HepG2 (cell line): ENCODE results near the gene CD58. TPM values are rescaled to one million over a fixed set of nuclear protein-coding genes. Genes with fewer than 3 reads are reported as not detected.

Source experiments
- ARHGAP35 ChIP-seq: sonication (generic); formaldehyde crosslinking; IDR thresholded peaks from 2 replicates; pipeline ENCODE4 v1.9.0; 2022; ENCODE audit warnings: mild to moderate bottlenecking, inconsistent platforms, moderate library complexity, missing genetic modification reagents, borderline replicate concordance
- ARNT2 ChIP-seq: sonication (generic); formaldehyde crosslinking; IDR thresholded peaks from 2 replicates; pipeline ENCODE4 v1.8.0; 2022; ENCODE audit warnings: mild to moderate bottlenecking, low read depth, missing genetic modification reagents, moderate library complexity
- HMGXB4 ChIP-seq, 2 experiments: sonication (generic) in 1 of 2; formaldehyde crosslinking in 1 of 2; IDR thresholded peaks; 2 replicates each; pipeline versions ENCODE4 v1.4.0 to v1.6.1; 2018 to 2020; ENCODE audit warnings: missing genetic modification reagents in 2 of 2, borderline replicate concordance in 1 of 2, low read depth in 1 of 2, mild to moderate bottlenecking in 1 of 2, missing biosample characterization in 1 of 2
- HOMEZ ChIP-seq: IDR thresholded peaks from 2 replicates; pipeline ENCODE4 v1.6.1; 2016; ENCODE audit warnings: low read depth
- HOXA9 ChIP-seq: sonication (generic); formaldehyde crosslinking; IDR thresholded peaks from 2 replicates; pipeline ENCODE4 v1.8.1; 2022; ENCODE audit warnings: missing genetic modification reagents, mild to moderate bottlenecking, moderate library complexity, borderline replicate concordance
- KLF12 ChIP-seq: sonication (generic); formaldehyde crosslinking; IDR thresholded peaks from 2 replicates; pipeline ENCODE4 v1.4.0; 2020; ENCODE audit warnings: missing genetic modification reagents, borderline replicate concordance
- KLF16 ChIP-seq, 2 experiments: sonication (generic) in 1 of 2; formaldehyde crosslinking in 1 of 2; IDR thresholded peaks; 2 replicates each; pipeline versions ENCODE4 v1.6.1 to v1.8.0; 2016 to 2023; ENCODE audit warnings: missing genetic modification reagents in 2 of 2, missing compliant biosample characterization in 1 of 2
- KMT2A ChIP-seq: sonication (generic); formaldehyde crosslinking; IDR thresholded peaks from 2 replicates; pipeline ENCODE4 v1.4.0; 2020; ENCODE audit warnings: missing genetic modification reagents
- PHF8 ChIP-seq: sonication (generic); formaldehyde crosslinking; IDR thresholded peaks from 2 replicates; pipeline ENCODE4 v1.5.0; 2020; ENCODE audit warnings: missing genetic modification reagents
- POLR2A ChIP-seq, 2 experiments: IDR thresholded peaks; 2 replicates each; pipeline ENCODE4 v1.6.1; 2011; ENCODE audit warnings: low read depth in 2 of 2, low read length in 2 of 2, mild to moderate bottlenecking in 1 of 2, moderate library complexity in 1 of 2; ENCODE audit not compliant: insufficient read depth in 1 of 2
- STAG1 ChIP-seq: sonication (generic); formaldehyde crosslinking; IDR thresholded peaks from 2 replicates; pipeline ENCODE4 v1.4.0; 2020; ENCODE audit warnings: missing genetic modification reagents
- ZNF414 ChIP-seq: sonication (generic); formaldehyde crosslinking; IDR thresholded peaks from 2 replicates; pipeline ENCODE4 v1.5.0; 2020; ENCODE audit warnings: missing genetic modification reagents
- ZNF563 ChIP-seq: sonication (generic); formaldehyde crosslinking; IDR thresholded peaks from 2 replicates; pipeline ENCODE4 v1.8.0; 2022; ENCODE audit warnings: mild to moderate bottlenecking, moderate library complexity, missing genetic modification reagents
- ZNF878 ChIP-seq: sonication (generic); formaldehyde crosslinking; IDR thresholded peaks from 2 replicates; pipeline ENCODE4 v1.8.1; 2023; ENCODE audit warnings: mild to moderate bottlenecking, missing genetic modification reagents, moderate library complexity
- polyA plus RNA-seq, 8 experiments: library from polyadenylated mRNA; depleted of rRNA in 3 of 8; stranded (reverse) in 7 of 8; unstranded in 1 of 8; fragments of >200 nt; fragmentation: Illumina TruSeq in 4 of 8; extraction: Trizol in 4 of 8; gene quantifications; 2 replicates each; pipeline versions ENCODE4 v1.2.1 to v1.2.3, GENCODE V29; 2011 to 2016; ENCODE audit warnings: low read depth in 4 of 8, missing spikeins in 1 of 8, mixed read lengths in 1 of 8; ENCODE audit not compliant: insufficient read depth in 1 of 8
- total RNA-seq, 5 experiments: library from RNA; depleted of rRNA; stranded (reverse); fragments of >200 nt; fragmentation: Illumina TruSeq; extraction: Trizol; gene quantifications; 2 replicates each; pipeline ENCODE4 v1.2.3, GENCODE V29; 2016; ENCODE audit warnings: low read depth in 1 of 5
- TF ChIP-seq, protein P1 (sequence below): sonication (generic); formaldehyde crosslinking; IDR thresholded peaks from 2 replicates; pipeline ENCODE4 v1.4.0; 2020; ENCODE audit warnings: mild to moderate bottlenecking, missing genetic modification reagents
- TF ChIP-seq, protein P2 (sequence below): sonication (generic); formaldehyde crosslinking; IDR thresholded peaks from 2 replicates; pipeline ENCODE4 v1.4.0; 2020; ENCODE audit warnings: mild to moderate bottlenecking, missing genetic modification reagents

CD58 gene
- total and polyA plus RNA-seq, 2 of the 13 experiments (the other 11 are each of a cell fraction or from before 2014, with no cell fraction given): 9.4 to 13.5 TPM

DNA sequence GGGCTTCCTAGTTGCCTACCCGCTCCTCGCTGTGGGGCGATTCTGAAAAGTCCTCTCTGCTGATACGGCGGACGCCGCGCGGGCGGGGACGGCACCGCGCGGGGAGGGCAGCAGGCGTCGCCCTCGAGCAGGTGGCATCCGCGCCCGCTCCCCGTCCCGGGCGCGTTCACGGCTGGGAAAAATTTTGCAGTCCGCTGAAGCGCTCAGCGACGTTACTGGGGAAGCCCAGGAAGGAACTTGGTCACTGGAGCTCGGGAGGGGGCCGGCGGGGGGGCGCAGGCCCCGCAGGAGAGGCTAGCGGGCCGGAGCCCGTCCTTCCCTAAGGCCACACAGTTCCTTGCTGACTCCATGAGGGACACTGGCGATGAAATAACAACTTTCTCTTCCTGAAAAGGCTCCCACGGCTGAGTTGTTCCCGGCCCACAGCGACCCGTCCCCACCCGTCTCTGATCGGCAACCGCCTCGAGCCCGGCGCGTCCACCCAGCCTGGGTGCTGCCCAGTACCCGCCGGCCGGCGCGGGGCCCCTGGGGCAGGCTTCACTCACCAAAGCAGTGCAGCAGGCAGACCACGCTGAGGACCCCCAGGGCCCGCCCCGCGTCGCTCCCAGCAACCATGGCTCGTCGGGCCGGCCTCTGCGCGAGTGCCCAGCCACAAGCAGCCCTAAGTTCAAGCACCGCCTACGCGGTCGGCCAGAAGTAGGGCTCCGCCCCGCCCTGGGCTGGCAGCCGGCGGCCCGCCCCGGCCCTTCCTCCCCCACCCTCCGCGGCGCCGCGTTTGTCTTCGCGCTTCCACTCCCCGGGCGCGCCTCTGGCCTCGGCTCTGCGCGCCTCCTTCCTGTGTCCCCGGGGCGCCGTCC is at the start of gene CD58 (continued):
- peak; percentile 83 for TF ChIP-seq PHF8 (CRISPR knock-in tag)
- peak; percentile 57; the same call in 1 of the 2 replicates for TF ChIP-seq KMT2A (CRISPR knock-in tag)
- peak; percentile 54 for TF ChIP-seq ARNT2 (CRISPR knock-in tag)
- TF ChIP-seq ZNF878 (CRISPR knock-in tag): no peak
- TF ChIP-seq ARHGAP35 (CRISPR knock-in tag): no peak
- TF ChIP-seq KLF12 (CRISPR knock-in tag): peak; percentile 37; the same call in 1 of the 2 replicates
- peak; percentile 82 to 86; a peak in 3 of 4 replicates for TF ChIP-seq HMGXB4 (CRISPR knock-in tag; IDR thresholded peaks at IDR 0.05; ENCODE audit: borderline replicate concordance in 1 of 2, low read depth in 1 of 2)
- peak in 1 of 2 experiments; percentile 78; a peak in 2 of 4 replicates for TF ChIP-seq KLF16 (CRISPR knock-in tag; IDR thresholded peaks at IDR 0.05)
- TF ChIP-seq ZNF563: peak; percentile 91
- peak; percentile 53 to 69 for TF ChIP-seq POLR2A (IDR thresholded peaks at IDR 0.05; ENCODE audit: insufficient read depth in 1 of 2, low read depth in 2 of 2, low read length in 2 of 2)
- 0 out of 2 replicates have a peak, but pooled peaks have one; percentile 74 for TF ChIP-seq HOXA9 (CRISPR knock-in tag)
- peak; percentile 76; the same call in 1 of the 2 replicates for TF ChIP-seq ZNF414 (CRISPR knock-in tag)
- TF ChIP-seq, protein P1, sequence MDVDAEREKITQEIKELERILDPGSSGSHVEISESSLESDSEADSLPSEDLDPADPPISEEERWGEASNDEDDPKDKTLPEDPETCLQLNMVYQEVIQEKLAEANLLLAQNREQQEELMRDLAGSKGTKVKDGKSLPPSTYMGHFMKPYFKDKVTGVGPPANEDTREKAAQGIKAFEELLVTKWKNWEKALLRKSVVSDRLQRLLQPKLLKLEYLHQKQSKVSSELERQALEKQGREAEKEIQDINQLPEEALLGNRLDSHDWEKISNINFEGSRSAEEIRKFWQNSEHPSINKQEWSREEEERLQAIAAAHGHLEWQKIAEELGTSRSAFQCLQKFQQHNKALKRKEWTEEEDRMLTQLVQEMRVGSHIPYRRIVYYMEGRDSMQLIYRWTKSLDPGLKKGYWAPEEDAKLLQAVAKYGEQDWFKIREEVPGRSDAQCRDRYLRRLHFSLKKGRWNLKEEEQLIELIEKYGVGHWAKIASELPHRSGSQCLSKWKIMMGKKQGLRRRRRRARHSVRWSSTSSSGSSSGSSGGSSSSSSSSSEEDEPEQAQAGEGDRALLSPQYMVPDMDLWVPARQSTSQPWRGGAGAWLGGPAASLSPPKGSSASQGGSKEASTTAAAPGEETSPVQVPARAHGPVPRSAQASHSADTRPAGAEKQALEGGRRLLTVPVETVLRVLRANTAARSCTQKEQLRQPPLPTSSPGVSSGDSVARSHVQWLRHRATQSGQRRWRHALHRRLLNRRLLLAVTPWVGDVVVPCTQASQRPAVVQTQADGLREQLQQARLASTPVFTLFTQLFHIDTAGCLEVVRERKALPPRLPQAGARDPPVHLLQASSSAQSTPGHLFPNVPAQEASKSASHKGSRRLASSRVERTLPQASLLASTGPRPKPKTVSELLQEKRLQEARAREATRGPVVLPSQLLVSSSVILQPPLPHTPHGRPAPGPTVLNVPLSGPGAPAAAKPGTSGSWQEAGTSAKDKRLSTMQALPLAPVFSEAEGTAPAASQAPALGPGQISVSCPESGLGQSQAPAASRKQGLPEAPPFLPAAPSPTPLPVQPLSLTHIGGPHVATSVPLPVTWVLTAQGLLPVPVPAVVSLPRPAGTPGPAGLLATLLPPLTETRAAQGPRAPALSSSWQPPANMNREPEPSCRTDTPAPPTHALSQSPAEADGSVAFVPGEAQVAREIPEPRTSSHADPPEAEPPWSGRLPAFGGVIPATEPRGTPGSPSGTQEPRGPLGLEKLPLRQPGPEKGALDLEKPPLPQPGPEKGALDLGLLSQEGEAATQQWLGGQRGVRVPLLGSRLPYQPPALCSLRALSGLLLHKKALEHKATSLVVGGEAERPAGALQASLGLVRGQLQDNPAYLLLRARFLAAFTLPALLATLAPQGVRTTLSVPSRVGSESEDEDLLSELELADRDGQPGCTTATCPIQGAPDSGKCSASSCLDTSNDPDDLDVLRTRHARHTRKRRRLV (CRISPR knock-in tag): 0 out of 2 replicates have a peak, but pooled peaks have one; percentile 26
- peak; percentile 53 for TF ChIP-seq STAG1 (CRISPR knock-in tag)
- TF ChIP-seq HOMEZ: 0 out of 2 replicates have a peak, but pooled peaks have one; percentile 13
- TF ChIP-seq, protein P2, sequence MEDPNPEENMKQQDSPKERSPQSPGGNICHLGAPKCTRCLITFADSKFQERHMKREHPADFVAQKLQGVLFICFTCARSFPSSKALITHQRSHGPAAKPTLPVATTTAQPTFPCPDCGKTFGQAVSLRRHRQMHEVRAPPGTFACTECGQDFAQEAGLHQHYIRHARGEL (CRISPR knock-in tag): peak; percentile 98
